ENCODE measurements around the gene SEMA7A. TPM values are rescaled to one million over a fixed set of nuclear protein-coding genes. Genes with fewer than 3 reads are reported as not detected.

SEMA7A gene
- total RNA-seq, 3 donors from 2014 or later: 0.80 to 1.3 (median 0.88) TPM

DNA sequence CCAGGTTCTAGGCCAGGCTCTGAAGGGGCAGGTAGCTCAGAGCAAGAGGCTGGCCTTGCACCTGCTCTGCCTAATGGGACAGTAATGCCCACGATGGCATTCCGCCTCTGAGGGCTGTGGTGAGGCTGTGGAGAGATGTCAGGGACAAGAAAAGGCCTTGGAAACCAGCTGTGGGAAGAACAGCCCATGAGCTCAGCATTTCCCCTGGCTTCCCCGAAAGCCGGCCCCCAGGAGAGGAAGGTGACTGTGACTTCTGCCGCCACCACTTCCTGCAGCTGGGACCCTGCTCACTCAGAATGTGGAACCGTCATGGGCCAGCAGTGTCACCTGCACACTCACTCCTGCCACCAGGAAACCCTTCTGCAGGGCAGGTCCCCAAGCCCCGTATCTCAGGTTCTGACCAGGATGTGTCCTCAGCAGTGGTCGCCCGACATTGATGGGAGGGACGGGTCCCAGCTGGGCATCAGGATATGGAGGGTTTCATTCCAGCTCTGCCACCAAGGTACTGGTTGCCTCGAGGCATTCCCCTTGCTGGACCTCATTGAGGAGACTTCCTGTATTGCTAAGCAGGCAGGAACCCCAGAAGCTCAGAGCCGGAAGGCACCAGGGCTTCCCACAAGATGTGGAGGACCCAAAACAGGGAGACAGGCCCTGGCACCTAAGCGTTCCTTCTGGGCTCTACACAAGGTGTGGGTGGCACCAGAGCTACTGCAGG, 30.7 kb downstream of the SEMA7A start:
- no peak overlapping the region for H3K27ac ChIP-seq
- H3K36me3 ChIP-seq: no peaks in the 10 kb centered on the region
- no peaks in the 10 kb centered on the region for H3K27me3 ChIP-seq
- intact Hi-C loops (cut with DNase I; ENCODE audit: low total_unique reads): no loop called here
- no peak for TF ChIP-seq POLR2AphosphoS5 (IDR thresholded peaks at IDR 0.05)
- TF ChIP-seq CTCF (IDR thresholded peaks at IDR 0.05): no peak
- TF ChIP-seq POLR2A (IDR thresholded peaks at IDR 0.05): no peak
- H3K4me1 ChIP-seq: no peaks in the 10 kb centered on the region
- H3K9me3 ChIP-seq: no peaks in the 10 kb centered on the region
- H3K4me3 ChIP-seq: no peak overlapping the region
- no peak for DNase-seq (ENCODE audit: low spot score in 2 of 2)

DNA sequence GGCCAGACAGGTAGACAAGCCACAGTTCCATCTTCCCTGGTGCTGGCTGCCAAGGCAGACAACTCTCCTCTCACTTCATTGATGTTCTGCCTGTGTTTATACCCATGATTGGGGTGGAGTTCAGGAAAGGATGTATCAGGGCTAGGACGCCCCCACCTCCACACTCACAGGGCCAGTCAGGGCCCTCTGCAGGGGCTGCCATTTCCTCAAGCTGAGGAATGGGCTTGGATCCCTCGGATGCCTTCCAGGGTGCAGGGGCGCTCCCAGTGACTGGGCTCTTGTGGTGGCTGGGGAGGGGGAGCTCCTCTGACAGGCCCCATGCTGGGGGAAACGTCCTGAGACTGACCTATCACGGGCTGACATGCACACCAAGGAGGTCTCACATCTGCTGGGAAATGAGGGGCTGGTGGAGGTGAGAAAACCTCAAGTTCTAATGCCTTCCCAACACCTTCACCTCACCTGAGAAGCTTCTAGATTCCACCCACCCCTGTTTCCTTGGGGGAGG, 31.4 kb downstream of the SEMA7A start:
- Histone ChIP-seq H3K36me3 (no peaks in the 10 kb centered on the region), H3K4me3 (no peak overlapping the region), H3K4me1 (no peaks in the 10 kb centered on the region), H3K27ac (no peak overlapping the region), H3K27me3 (no peaks in the 10 kb centered on the region), H3K9me3 (no peaks in the 10 kb centered on the region)
- DNase-seq (ENCODE audit: low spot score in 2 of 2): no peak
- intact Hi-C loops (cut with DNase I; ENCODE audit: low total_unique reads): no loop called here
- TF ChIP-seq POLR2AphosphoS5 (IDR thresholded peaks at IDR 0.05) (no peak), POLR2A (IDR thresholded peaks at IDR 0.05) (no peak), CTCF (IDR thresholded peaks at IDR 0.05) (no peak)

DNA sequence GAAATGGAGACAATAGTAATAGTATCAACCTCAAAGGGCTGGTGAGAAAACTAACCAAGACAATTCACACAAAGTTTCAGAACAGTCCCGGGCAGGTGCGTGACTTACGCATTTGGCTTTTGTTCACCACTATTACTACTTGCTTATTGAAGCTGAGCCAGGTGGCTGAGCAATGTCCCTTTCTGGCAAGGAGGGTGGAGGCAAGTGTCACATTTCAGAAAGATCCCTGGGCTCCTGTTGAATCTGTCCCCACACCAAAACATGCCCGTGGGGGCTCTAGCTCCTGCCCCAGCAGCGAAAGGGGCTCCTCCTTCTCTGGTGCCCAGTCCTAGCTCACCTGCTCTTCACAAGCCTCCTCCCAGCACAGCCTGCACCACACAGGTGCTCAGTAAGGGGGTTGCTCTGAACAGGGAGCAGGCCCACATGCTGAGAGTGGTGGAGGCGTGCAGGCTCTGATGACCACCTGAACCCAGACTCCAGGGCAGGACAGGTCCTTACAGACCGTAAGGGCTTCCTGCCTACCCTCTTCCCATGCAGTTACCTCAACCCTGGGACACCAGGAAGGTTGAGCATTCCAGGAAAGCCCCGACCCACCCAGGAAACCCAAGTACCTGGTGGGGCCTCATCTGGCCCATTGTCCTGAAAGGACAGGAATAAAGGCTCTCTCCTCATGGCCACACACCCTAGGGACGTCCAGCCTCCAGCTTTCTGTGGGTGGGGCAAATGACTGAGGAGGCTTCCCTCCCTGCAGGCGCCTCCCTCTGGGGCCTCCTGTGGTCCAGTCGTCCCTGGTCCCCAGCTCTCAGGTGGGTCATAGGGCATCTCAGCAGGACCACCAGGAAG, 32.6 kb downstream of the SEMA7A start:
- Histone ChIP-seq H3K9me3 (no peaks in the 10 kb centered on the region), H3K4me3 (no peak overlapping the region), H3K27me3 (no peaks in the 10 kb centered on the region), H3K27ac (no peak overlapping the region), H3K36me3 (no peaks in the 10 kb centered on the region), H3K4me1 (no peaks in the 10 kb centered on the region)
- TF ChIP-seq POLR2A (IDR thresholded peaks at IDR 0.05) (no peak), POLR2AphosphoS5 (IDR thresholded peaks at IDR 0.05) (no peak), CTCF (IDR thresholded peaks at IDR 0.05) (no peak)
- no peak for DNase-seq (ENCODE audit: low spot score in 2 of 2)
- intact Hi-C loops (cut with DNase I; ENCODE audit: low total_unique reads): no loop called here

- Histone ChIP-seq H3K9me3 (no peaks in the 10 kb centered on the region), H3K27me3 (no peaks in the 10 kb centered on the region), H3K27ac (no peak overlapping the region), H3K4me3 (no peak overlapping the region), H3K4me1 (no peaks in the 10 kb centered on the region), H3K36me3 (no peaks in the 10 kb centered on the region)
- TF ChIP-seq CTCF (IDR thresholded peaks at IDR 0.05): no peak
- TF ChIP-seq POLR2A (IDR thresholded peaks at IDR 0.05): no peak
- no peak for TF ChIP-seq POLR2AphosphoS5 (IDR thresholded peaks at IDR 0.05)
- no peak for DNase-seq (ENCODE audit: low spot score in 2 of 2)
- intact Hi-C loops (cut with DNase I; ENCODE audit: low total_unique reads): no loop called here
Measured at GRCh38 chr15:74400313-74400860, 33.4 kb downstream of the SEMA7A start.
